ENCODE results near the gene MAP3K12.

MAP3K12 gene

DNA sequence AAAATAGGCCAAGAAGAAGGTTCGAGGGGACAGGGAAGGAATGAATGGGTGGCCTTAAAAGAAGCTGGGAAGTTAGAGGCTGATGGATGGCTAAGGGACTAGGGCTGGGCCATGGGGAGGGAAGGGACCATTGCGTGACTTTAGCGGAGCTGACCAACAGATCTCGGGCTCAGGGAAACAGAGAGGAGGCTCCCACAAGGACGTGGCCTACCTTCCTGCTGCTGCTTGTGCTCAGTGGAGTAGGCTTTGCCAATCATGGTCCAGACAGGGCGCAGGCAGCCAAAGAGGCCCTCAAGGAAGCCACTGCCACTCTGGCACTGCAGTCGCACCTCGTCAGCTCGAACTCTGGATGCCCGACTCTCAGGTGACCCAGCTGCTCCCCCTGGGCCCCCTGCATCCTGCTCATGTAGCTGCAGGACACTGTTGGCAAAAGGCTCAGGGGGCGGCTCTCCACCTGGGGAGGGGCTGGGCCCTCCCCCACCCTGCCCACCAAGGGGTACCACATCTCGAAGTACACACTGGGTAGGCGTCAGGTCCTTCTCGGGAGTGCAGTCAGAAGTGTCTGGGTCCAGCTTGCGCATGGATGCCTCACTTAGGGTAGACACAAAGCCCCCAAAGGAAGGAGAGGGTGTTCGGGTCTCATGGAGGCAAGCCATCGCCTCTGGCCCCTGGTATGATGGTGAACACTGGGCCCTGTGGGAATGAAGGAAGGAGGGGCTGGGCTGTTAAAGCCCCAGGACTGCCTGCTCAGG lies 12.3 kb downstream of the MAP3K12 start:
- H3K79me2 ChIP-seq (ENCODE audit: insufficient read depth, low read length): no peaks in the 10 kb centered on the region
- H3K27me3 ChIP-seq (ENCODE audit: insufficient read depth, low read length): no peaks in the 10 kb centered on the region; the same call in 1 of the 2 replicates
- no peak overlapping the region for H3K27ac ChIP-seq (ENCODE audit: low read depth, low read length, poor library complexity, severe bottlenecking)
- H3K36me3 ChIP-seq (ENCODE audit: insufficient read depth, low read length): peaks cover 44% of the 10 kb centered on the region
- no peaks in the 10 kb centered on the region for H3K9me2 ChIP-seq (ENCODE audit: low read depth, low read length)
- H3F3A ChIP-seq (ENCODE audit: insufficient read depth, low read length): peaks cover 7% of the 10 kb centered on the region
- no peak overlapping the region for H3K4me3 ChIP-seq (ENCODE audit: low read depth, low read length, poor library complexity, severe bottlenecking)
- no peak overlapping the region for H3K4me2 ChIP-seq (ENCODE audit: low read length)
- H2AFZ ChIP-seq (ENCODE audit: low read length): no peak overlapping the region
- H3K9ac ChIP-seq (ENCODE audit: low read length): no peak overlapping the region
- H3K4me1 ChIP-seq (ENCODE audit: insufficient read depth, low read length, severe bottlenecking): no peaks in the 10 kb centered on the region
- H3K9me3 ChIP-seq (ENCODE audit: low read length): no peaks in the 10 kb centered on the region
- TF ChIP-seq EZH2 (IDR thresholded peaks at IDR 0.05; ENCODE audit: borderline replicate concordance, low read length): no peak
- TF ChIP-seq, protein P1, sequence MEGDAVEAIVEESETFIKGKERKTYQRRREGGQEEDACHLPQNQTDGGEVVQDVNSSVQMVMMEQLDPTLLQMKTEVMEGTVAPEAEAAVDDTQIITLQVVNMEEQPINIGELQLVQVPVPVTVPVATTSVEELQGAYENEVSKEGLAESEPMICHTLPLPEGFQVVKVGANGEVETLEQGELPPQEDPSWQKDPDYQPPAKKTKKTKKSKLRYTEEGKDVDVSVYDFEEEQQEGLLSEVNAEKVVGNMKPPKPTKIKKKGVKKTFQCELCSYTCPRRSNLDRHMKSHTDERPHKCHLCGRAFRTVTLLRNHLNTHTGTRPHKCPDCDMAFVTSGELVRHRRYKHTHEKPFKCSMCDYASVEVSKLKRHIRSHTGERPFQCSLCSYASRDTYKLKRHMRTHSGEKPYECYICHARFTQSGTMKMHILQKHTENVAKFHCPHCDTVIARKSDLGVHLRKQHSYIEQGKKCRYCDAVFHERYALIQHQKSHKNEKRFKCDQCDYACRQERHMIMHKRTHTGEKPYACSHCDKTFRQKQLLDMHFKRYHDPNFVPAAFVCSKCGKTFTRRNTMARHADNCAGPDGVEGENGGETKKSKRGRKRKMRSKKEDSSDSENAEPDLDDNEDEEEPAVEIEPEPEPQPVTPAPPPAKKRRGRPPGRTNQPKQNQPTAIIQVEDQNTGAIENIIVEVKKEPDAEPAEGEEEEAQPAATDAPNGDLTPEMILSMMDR (IDR thresholded peaks at IDR 0.05; ENCODE audit: low read length): no peak
- no peaks in the 10 kb centered on the region for H4K20me1 ChIP-seq (ENCODE audit: insufficient read depth, low read length)

DNA sequence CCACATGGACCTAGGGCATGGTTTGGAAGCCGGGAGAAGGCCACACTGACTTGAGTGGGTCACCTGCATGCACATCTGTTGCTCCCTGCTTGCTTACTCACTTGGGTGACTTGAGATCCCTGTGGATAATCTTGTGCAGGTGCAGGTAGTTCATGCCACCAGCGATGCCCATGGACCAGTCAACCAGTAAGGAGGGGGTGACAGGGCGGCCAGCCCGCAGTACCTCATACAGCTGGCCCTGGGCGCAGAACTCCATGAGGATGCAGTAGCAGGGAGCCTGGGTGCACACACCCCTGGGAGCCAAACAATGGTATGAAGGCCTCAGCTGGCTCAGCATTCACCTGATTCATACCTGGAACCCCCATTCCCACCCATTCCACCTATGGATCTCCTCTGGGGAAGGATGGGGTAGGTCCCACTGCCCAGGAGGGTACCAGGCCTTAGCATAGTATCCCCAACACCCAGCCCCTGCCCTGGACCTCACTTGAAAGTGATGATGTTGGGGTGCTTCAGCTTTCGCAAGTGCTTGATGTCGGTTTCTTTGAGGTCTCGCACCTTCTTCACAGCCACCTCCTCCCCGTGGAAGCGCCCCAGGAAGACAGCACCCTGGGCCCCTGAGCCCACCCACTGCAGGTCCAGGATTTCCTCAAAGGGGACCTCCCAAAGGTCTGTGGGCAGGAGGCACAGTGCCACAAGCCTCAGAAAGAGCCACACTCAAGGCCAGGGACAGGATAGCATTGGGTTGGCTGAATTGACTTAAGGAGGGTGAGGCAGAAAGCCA lies 13.1 kb downstream of the MAP3K12 start:
- peaks cover 51% of the 10 kb centered on the region for H3K36me3 ChIP-seq (ENCODE audit: insufficient read depth, low read length)
- no peaks in the 10 kb centered on the region for H3K4me1 ChIP-seq (ENCODE audit: insufficient read depth, low read length, severe bottlenecking)
- no peak overlapping the region for H3K4me2 ChIP-seq (ENCODE audit: low read length)
- no peak for TF ChIP-seq EZH2 (IDR thresholded peaks at IDR 0.05; ENCODE audit: borderline replicate concordance, low read length)
- TF ChIP-seq, protein P1 (IDR thresholded peaks at IDR 0.05; ENCODE audit: low read length): no peak
- H3K79me2 ChIP-seq (ENCODE audit: insufficient read depth, low read length): no peaks in the 10 kb centered on the region
- H3K27me3 ChIP-seq (ENCODE audit: insufficient read depth, low read length): no peaks in the 10 kb centered on the region; the same call in 1 of the 2 replicates
- H3K9me2 ChIP-seq (ENCODE audit: low read depth, low read length): no peaks in the 10 kb centered on the region
- H3K9ac ChIP-seq (ENCODE audit: low read length): no peak overlapping the region
- H3K27ac ChIP-seq (ENCODE audit: low read depth, low read length, poor library complexity, severe bottlenecking): no peak overlapping the region
- no peaks in the 10 kb centered on the region for H4K20me1 ChIP-seq (ENCODE audit: insufficient read depth, low read length)
- H3K9me3 ChIP-seq (ENCODE audit: low read length): no peaks in the 10 kb centered on the region
- no peak overlapping the region for H2AFZ ChIP-seq (ENCODE audit: low read length)
- H3F3A ChIP-seq (ENCODE audit: insufficient read depth, low read length): peaks cover 7% of the 10 kb centered on the region; the same call in 1 of the 2 replicates
- no peak overlapping the region for H3K4me3 ChIP-seq (ENCODE audit: low read depth, low read length, poor library complexity, severe bottlenecking)

DNA sequence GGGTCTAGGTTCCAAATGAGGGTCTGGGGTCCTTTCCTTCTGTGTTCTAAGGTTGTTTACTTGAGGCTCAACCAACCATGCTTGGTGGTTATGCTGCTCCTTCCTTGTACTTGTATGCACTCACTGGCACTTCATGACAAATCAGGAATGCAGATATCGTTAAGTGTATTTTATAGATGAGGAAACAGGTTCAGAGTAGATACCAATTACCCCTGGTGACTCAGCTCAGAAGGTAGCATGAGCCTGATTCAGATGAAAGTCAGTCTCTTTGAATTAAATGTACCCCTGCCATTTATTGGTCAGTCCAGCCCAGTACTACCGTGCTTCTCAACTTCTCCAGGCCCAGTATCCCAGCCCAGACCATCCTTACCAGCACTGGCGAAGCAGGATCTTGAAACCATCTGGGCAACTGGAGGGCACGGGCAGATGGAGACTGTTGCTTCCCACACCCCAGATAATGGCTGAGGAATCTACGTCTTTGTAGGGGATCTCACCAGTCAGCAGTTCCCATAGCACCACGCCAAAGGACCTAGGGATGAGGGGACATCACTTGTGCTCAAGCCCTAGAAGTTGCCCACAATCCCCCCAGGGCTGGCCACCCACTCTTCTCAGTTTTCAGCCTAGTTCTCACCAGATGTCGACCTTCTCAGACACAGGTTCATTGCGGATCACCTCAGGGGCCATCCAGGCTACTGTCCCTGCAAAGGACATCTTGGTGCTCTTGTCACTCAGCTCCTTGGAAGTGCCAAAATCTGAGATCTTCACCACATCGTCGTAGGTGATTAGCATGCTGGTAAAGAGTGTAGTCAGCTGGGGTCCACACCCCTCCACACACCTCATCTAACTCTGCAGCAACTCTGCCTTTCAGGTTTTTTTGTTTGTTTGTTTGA lies 14.3 kb downstream of the MAP3K12 start:
- Histone ChIP-seq H3K9me2 (ENCODE audit: low read depth, low read length) (no peaks in the 10 kb centered on the region), H2AFZ (ENCODE audit: low read length) (no peak overlapping the region), H3K27ac (ENCODE audit: low read depth, low read length, poor library complexity, severe bottlenecking) (no peak overlapping the region), H3K36me3 (ENCODE audit: insufficient read depth, low read length) (peaks cover 62% of the 10 kb centered on the region), H3K4me1 (ENCODE audit: insufficient read depth, low read length, severe bottlenecking) (no peaks in the 10 kb centered on the region), H3K27me3 (ENCODE audit: insufficient read depth, low read length) (no peaks in the 10 kb centered on the region), H3K79me2 (ENCODE audit: insufficient read depth, low read length) (no peaks in the 10 kb centered on the region), H3F3A (ENCODE audit: insufficient read depth, low read length) (peaks cover 7% of the 10 kb centered on the region; the same call in 1 of the 2 replicates), H3K4me3 (ENCODE audit: low read depth, low read length, poor library complexity, severe bottlenecking) (no peak overlapping the region), H3K4me2 (ENCODE audit: low read length) (no peak overlapping the region), H3K9me3 (ENCODE audit: low read length) (no peaks in the 10 kb centered on the region), H4K20me1 (ENCODE audit: insufficient read depth, low read length) (no peaks in the 10 kb centered on the region), H3K9ac (ENCODE audit: low read length) (no peak overlapping the region)
- no peak for TF ChIP-seq EZH2 (IDR thresholded peaks at IDR 0.05; ENCODE audit: borderline replicate concordance, low read length)
- TF ChIP-seq, protein P1 (IDR thresholded peaks at IDR 0.05; ENCODE audit: low read length): no peak
